HFFc6 (cell line): ENCODE measurements around the gene PIGU. TPM values are rescaled to one million over a fixed set of nuclear protein-coding genes. Genes with fewer than 3 reads are reported as not detected.

Experiments used
- DNase-seq: peaks from one replicate; pipeline ENCODE4 v3.0.0-alpha.2; 2018
- H3K27ac Mint-ChIP-seq: 2 replicates; pipeline ENCODE4 v1.8.0; 2020; ENCODE audit warnings: mild to moderate bottlenecking, mixed read lengths
- H3K27me3 Mint-ChIP-seq: 2 replicates; pipeline ENCODE4 v1.8.0; 2021; ENCODE audit warnings: mild to moderate bottlenecking, moderate library complexity, mixed read lengths; ENCODE audit not compliant: insufficient read depth
- H3K36me3 Mint-ChIP-seq: 2 replicates; pipeline ENCODE4 v1.8.0; 2021; ENCODE audit warnings: low read depth, mixed read lengths
- H3K4me1 Mint-ChIP-seq: 2 replicates; pipeline ENCODE4 v1.8.0; 2020; ENCODE audit warnings: low read depth, mixed read lengths
- H3K4me3 Mint-ChIP-seq: 2 replicates; pipeline ENCODE4 v1.8.0; 2020; ENCODE audit warnings: mild to moderate bottlenecking, moderate library complexity, mixed read lengths
- H3K9me3 Mint-ChIP-seq: 2 replicates; pipeline ENCODE4 v1.8.0; 2020; ENCODE audit warnings: mild to moderate bottlenecking, mixed read lengths
- total RNA-seq, 6 experiments: library from RNA; stranded (reverse); fragmentation: NEBNext Ultra II Directional; extraction: Animal tissue kit (Norgen Biotek cat#: 25700); gene quantifications; 2 replicates in 1 of 6; 3 replicates in 5 of 6; pipeline ENCODE4 v1.2.3, GENCODE V29; 2021
- TF ChIP-seq, protein P1 (sequence below): fragments of 200-600 bp; sonication (generic); IDR thresholded peaks from 2 replicates; pipeline ENCODE4 v1.5.0; 2021; ENCODE audit warnings: antibody characterized with exemption, mild to moderate bottlenecking

PIGU gene
- total RNA-seq, 6 experiments from 2014 or later = 22.5 to 28.9 (median 24.9) TPM

DNA sequence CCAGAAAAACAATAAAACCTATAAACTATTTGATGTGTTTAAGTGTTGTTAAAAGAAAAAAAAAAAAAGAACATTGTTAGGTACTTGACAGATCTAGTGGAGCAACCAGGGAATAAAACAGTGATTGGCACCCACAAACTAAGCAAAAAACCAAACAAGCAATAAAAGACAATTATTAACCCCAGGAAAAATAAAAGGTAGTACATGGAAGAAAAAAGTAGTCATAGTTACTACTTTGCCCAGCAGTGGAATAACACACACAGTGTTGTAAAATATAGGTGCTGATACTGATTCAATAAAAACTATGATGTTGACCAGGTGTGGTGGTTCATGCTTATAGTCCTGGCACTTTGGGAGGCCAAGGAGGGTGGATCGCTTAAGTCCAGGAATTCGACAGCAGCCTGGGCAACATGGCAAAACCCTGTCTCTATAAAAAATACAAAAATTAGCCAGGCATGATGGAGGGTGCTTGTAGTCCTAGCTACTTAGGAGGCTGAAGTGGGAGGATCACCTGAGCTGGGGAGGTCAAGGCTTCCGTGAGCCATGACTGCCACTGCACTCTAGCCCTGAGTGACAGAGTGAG, 43.9 kb downstream of the PIGU start:
- Mint-ChIP-seq H3K27ac (no peak overlapping the region), H3K4me3 (no peak overlapping the region), H3K27me3 (no peaks in the 10 kb centered on the region; the same call in 1 of the 2 replicates), H3K9me3 (no peaks in the 10 kb centered on the region), H3K36me3 (peaks cover 33% of the 10 kb centered on the region), H3K4me1 (peaks cover 18% of the 10 kb centered on the region)
- TF ChIP-seq, protein P1, sequence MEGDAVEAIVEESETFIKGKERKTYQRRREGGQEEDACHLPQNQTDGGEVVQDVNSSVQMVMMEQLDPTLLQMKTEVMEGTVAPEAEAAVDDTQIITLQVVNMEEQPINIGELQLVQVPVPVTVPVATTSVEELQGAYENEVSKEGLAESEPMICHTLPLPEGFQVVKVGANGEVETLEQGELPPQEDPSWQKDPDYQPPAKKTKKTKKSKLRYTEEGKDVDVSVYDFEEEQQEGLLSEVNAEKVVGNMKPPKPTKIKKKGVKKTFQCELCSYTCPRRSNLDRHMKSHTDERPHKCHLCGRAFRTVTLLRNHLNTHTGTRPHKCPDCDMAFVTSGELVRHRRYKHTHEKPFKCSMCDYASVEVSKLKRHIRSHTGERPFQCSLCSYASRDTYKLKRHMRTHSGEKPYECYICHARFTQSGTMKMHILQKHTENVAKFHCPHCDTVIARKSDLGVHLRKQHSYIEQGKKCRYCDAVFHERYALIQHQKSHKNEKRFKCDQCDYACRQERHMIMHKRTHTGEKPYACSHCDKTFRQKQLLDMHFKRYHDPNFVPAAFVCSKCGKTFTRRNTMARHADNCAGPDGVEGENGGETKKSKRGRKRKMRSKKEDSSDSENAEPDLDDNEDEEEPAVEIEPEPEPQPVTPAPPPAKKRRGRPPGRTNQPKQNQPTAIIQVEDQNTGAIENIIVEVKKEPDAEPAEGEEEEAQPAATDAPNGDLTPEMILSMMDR = no peak
- no peak for DNase-seq

DNA sequence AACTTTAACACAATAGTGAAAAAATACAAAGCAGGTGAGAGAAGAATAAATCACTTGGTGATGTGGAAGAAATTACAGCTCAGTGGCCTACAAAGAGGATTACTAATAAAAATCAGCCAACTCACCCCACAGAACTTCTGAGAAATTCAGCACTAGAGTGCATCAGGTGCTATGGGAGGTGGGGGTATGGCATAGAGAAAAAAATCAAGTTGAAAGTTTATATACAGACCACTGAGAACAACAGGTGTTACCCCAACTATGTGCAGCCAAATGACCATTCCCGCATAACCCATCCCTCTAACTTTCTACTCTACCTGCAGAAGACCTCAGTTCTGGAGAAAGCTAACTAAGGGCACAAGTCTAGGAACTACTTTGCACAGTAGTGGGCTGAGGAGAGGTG, 47.0 kb downstream of the PIGU start:
- Mint-ChIP-seq H3K4me3 (no peak overlapping the region), H3K27me3 (no peaks in the 10 kb centered on the region; the same call in 1 of the 2 replicates), H3K36me3 (peaks cover 33% of the 10 kb centered on the region), H3K9me3 (no peaks in the 10 kb centered on the region), H3K4me1 (peaks cover 19% of the 10 kb centered on the region), H3K27ac (no peak overlapping the region)
- no peak for DNase-seq
- TF ChIP-seq, protein P1 = no peak

DNA sequence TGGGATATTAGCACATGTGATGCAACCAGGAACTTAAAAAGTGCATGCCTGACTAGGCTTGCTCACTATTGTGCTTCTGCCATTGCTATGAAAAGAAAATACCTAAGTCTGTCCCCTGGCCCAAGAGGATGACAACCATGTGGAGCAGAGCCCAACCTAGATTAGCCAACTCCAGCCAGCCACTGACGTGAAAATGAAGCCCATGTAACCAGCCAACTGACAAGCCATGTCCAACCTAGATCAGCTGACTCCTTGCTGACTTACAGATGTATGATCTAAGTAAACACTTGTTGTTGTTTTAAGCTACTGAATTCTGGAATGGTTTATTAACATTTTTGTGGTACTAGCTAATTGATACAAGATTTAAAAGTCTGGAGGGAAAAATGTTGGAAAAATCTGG, 47.5 kb downstream of the PIGU start:
- DNase-seq = peak; percentile 3
- no peaks in the 10 kb centered on the region for H3K9me3 Mint-ChIP-seq
- no peak overlapping the region for H3K4me3 Mint-ChIP-seq
- H3K4me1 Mint-ChIP-seq = peaks cover 19% of the 10 kb centered on the region
- TF ChIP-seq, protein P1 = no peak
- H3K27ac Mint-ChIP-seq = no peak overlapping the region
- peaks cover 30% of the 10 kb centered on the region for H3K36me3 Mint-ChIP-seq
- no peaks in the 10 kb centered on the region; the same call in 1 of the 2 replicates for H3K27me3 Mint-ChIP-seq

DNA sequence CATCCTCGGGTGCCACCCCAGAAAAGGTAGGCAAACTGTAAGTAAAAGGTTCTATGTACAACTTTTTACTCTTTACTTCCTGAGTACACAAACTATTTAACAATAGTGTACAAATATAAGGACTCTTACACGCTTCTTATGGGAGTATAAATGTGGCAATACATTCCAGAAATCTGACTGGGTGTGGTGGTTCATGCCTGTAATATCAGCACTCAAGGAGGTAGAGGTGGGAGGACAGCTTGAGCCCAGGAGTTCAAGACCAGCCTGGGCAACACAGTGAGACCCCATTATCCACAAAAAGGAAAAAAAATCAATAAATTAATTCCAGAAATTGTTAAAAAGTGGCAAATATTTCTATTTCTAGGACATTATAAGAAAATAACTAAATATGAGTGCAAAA, 48.9 kb downstream of the PIGU start:
- Mint-ChIP-seq H3K27me3 (no peaks in the 10 kb centered on the region; the same call in 1 of the 2 replicates), H3K4me3 (no peak overlapping the region), H3K9me3 (no peaks in the 10 kb centered on the region), H3K27ac (no peak overlapping the region), H3K36me3 (peaks cover 27% of the 10 kb centered on the region), H3K4me1 (peaks cover 19% of the 10 kb centered on the region)
- no peak for DNase-seq
- TF ChIP-seq, protein P1 = no peak

DNA sequence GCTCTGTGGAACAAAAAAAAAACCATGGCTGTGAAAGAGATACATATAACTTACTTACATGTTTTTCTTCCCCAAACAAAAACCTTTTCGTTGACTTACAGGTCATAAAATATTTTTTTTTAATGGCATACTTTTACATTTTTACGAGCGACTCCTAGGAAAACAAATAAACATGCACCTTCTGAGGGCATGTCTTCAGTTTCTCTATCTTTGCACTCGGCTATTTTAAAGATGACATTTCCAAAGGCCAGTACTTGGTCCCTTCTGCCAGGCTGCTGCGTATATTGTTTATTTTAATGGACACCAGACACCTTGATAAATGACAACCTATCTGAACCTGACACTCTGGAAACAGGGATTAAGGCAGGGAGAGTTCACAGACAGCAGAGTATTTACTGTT, 49.4 kb downstream of the PIGU start:
- H3K27ac Mint-ChIP-seq = no peak overlapping the region
- H3K27me3 Mint-ChIP-seq = no peaks in the 10 kb centered on the region; the same call in 1 of the 2 replicates
- H3K4me3 Mint-ChIP-seq = no peak overlapping the region
- TF ChIP-seq, protein P1 = no peak
- no peak for DNase-seq
- no peaks in the 10 kb centered on the region for H3K9me3 Mint-ChIP-seq
- H3K36me3 Mint-ChIP-seq = peaks cover 26% of the 10 kb centered on the region
- H3K4me1 Mint-ChIP-seq = peaks cover 19% of the 10 kb centered on the region
